ENCODE results near the gene TCEAL3.

DNA sequence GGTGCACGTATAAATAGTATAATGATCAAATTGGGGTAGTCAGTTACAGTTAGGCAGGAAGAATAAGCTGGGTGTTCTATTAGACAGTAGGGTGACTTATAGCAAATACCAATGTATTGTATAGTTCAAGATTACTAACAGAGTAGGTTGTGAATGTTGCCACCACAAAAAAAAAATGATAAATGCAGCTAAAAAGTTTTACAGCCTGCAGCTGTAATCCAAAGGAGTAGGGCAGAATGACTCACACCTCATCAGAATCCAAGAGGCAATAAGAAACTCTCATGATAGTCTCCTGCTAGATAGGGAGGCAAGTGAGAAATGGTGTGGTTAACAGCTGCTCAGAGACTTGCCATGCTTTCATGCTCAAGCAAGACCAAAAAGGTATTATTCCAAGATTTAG is 42.0 kb upstream of the TCEAL3 start:
- TF ChIP-seq GATA2 (IDR thresholded peaks at IDR 0.05; ENCODE audit: low read depth, low read length) (no peak), GATA3 (IDR thresholded peaks at IDR 0.05; ENCODE audit: low read depth, low read length) (no peak)

Data from SH-SY5Y (cell line).